ENCODE measurements around the gene LARP7.
"Not testable (repeated sequence)": the region's sequence is repeated elsewhere in the genome, so short reads cannot be mapped to it uniquely, and the experiment has no call there.

The LARP7 gene

GRCh38 chr4:112636688-112637551, at the start of gene LARP7, which contains the start of gene ZGRF1:
LARP7 (plus strand) TSS chr4:112637143; CDS start chr4:112644670, 7,527 bp downstream.
ZGRF1 (minus strand) TSS chr4:112636909; CDS start chr4:112633176, 3,733 bp downstream.
- peak; percentile 99 for DNase-seq

DNA sequence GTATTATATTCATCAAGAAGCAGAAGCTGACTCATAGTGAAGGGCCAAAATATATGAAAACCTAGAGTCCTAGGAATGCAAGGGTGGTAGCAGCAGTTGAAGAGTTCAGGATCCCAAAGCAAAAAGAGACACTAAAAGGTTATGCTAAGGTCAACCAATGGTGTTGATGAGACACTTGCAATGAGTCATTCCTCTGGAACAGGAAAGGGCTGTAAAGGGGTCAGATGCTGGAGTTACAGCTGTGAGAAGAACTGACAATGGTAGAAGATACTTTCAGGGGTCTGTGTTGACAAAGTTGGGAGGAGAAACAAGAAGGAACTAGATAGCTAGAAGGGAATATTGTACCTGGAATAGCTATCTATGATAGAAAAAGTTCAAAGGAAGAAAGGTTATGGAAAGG, 47.7 kb upstream of the LARP7 start:
- no peak for DNase-seq

DNA sequence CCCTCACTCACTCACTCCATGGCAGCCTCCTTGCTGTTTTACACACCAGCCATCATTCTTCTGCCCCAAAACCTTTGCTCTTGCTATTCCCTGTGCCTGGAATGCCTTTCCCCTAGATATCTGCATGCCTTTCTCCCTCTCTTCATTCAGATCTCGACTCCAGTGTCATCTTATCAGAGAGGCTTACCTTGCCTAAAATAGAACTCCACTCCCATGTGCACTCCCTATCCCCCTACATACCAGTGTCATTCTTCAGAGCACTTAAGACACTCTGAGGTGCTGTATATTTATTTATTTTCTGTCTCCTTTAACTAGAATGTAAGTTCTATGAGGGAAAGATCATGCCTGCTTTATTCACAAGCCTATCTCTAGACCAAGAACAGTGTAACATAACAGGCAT, 45.4 kb upstream of the LARP7 start:
- DNase-seq = no peak

- DNase-seq = no peak
Measured at GRCh38 chr4:112592717-112593116, 44.2 kb upstream of the LARP7 start.

GRCh38 chr4:112593438-112594133, 43.4 kb upstream of the LARP7 start:
- no peak for DNase-seq

- DNase-seq = no peak
Measured at GRCh38 chr4:112594993-112595392, 42.0 kb upstream of the LARP7 start.

- peak; percentile 67 for DNase-seq
Measured at GRCh38 chr4:112604589-112604988, 32.4 kb upstream of the LARP7 start.

GRCh38 chr4:112612814-112613213, 24.1 kb upstream of the LARP7 start:
- not testable (repeated sequence) for DNase-seq

DNA sequence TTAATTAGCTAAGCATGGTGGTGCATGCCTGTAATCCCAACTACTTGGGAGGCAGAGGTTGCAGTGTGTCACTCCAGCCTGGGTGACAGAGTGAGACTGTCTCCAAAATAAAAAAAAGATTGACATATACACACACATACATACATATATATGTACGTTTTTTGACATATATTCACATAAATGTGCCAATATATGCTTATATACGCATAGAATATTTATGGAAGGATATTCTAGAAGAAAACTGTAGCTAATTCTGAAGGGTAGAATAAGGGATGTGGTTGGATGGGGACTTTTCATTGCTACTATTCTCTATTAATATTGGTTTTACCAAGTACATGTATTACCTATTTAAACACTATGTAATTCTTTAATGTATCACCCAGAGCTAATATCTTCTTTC, 20.0 kb upstream of the LARP7 start:
- DNase-seq = no peak

DNA sequence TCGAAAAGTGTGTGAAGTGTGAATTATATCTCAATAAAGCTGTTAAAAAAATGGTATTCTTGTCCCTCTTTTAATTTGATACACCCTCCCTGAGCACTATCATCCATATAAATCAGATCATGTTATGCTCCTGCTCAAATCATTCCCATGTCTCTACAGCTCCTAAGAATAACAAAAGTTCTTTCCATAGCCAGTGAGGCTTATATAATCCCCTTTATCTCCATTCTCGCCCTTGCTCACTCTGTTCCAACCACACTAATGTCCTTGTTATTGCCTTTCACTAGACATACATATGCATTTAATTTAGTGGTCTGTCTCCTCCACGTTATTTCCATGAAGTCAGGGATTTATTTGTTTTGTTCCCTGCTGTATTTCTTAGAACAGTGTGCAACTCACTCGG, 10.7 kb upstream of the LARP7 start:
- no peak for DNase-seq

GRCh38 chr4:112633477-112634235, 3.3 kb upstream of the LARP7 start:
- peak; percentile 62 for DNase-seq

GRCh38 chr4:112637552-112637866, 566 bp downstream of the LARP7 start:
- DNase-seq = no peak

DNA sequence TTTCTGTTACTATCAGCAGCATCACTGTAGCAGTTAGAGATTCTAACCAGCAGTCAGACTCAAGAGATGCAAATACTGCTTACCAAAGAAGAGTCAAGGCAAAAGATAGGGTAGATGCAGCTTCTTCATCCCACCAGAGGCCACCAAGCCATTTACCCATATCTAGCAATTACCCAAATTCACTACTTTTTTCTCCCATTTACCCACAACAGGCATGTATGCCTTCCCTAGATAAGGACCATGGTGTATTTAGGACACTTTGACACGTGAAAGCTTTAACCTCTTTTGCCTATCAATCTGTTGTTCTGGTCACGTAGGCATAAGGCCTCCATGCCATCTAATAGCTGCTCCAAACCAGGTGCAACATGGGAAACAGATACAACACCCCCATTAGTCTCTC, 5.6 kb downstream of the LARP7 start:
- DNase-seq = peak; percentile 75

- DNase-seq = not testable (repeated sequence)
Measured at GRCh38 chr4:112644595-112645535, 7.9 kb downstream of the LARP7 start.

DNA sequence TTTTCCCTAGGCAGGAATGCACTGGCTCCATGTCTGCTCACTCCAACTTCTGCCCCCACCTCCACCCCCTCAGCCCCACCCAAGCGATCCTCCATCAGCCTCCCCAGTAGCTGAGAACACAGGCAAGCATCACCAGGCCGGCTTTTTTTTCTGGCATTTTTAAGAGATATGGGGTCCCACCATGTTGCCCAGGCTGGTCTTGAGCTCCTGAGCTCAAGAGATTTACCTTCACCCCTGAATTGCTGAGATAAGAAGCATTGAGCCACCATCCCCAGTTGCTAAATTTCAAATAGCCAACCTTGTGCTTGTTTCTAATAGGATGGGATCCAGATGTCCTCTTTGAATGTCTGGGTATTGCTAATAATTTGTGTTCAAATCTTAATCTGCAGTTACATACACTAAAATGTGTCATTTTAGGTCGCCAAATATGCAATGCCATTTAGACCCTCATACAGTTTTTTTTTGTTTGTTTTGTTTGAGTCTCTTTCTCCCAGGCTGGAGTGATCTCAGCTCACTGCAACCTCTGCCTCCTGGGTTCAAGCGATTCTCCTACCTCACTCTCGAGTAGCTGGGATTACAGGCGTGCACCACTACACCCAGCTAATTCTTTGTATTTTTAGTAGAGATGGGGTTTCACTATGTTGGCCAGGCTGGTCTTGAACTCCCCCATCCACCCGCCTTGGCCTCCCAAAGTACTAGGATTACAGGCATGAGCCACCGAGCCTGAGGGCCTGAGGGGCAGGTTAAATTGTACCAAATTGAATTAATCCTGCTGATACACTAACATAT, 8.8 kb downstream of the LARP7 start:
- DNase-seq = no peak

DNA sequence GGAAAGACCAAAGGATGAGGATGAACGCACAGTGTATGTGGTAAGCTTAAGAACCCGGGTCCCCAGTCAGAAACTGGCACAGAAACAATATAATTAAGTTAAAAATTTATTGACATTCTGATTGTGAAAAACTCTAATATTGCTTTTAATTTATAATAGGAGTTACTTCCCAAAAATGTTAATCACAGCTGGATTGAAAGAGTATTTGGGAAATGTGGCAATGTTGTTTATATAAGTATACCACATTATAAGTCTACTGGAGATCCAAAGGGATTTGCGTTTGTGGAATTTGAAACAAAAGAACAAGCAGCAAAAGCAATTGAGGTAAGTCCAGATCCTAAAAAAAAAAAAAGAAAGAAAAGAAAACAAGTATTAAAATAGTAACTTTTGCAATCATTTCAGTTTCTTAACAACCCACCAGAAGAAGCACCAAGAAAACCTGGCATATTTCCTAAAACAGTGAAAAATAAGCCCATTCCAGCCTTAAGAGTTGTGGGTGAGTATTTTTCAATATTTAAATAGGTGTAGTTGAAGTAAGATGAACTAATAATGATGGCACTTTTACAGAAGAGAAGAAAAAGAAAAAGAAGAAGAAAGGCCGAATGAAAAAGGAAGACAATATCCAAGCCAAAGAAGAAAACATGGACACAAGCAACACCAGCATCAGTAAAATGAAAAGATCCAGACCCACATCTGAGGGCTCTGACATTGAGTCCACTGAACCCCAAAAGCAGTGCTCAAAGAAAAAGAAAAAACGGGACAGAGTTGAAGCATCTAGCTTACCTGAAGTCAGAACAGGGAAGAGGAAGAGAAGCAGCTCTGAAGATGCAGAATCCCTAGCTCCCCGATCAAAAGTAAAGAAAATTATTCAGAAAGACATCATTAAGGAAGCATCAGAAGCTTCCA, 9.9 kb downstream of the LARP7 start:
- no peak for DNase-seq

DNA sequence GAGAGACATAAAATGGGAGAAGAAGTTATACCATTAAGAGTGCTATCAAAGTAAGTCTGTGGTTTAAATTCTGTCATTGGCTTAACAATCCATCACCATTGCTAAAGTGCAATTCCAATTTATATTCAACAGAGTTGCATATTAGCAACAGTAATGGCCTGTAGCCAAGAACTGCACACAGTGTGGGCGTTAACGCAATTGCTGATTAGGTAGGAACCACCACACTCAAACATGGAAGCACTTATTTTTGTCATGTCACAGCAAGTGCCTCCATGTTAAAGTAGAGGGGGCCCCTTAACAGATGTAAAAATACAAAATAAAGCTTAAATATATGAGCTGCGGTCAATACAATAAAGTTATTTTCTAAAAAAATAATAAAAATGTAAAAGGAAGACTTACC, 10.8 kb downstream of the LARP7 start:
- peak; percentile 70 for DNase-seq

- no peak for DNase-seq
Measured at GRCh38 chr4:112648263-112649054, 11.5 kb downstream of the LARP7 start.

- no peak for DNase-seq
Measured at GRCh38 chr4:112649055-112649408, 12.1 kb downstream of the LARP7 start.

GRCh38 chr4:112650332-112650731, 13.4 kb downstream of the LARP7 start:
- no peak for DNase-seq
